ENCODE results near the gene BRCA2.
"Not testable (repeated sequence)": the region's sequence is repeated elsewhere in the genome, so short reads cannot be mapped to it uniquely, and the experiment has no call there.

BRCA2 gene

DNA sequence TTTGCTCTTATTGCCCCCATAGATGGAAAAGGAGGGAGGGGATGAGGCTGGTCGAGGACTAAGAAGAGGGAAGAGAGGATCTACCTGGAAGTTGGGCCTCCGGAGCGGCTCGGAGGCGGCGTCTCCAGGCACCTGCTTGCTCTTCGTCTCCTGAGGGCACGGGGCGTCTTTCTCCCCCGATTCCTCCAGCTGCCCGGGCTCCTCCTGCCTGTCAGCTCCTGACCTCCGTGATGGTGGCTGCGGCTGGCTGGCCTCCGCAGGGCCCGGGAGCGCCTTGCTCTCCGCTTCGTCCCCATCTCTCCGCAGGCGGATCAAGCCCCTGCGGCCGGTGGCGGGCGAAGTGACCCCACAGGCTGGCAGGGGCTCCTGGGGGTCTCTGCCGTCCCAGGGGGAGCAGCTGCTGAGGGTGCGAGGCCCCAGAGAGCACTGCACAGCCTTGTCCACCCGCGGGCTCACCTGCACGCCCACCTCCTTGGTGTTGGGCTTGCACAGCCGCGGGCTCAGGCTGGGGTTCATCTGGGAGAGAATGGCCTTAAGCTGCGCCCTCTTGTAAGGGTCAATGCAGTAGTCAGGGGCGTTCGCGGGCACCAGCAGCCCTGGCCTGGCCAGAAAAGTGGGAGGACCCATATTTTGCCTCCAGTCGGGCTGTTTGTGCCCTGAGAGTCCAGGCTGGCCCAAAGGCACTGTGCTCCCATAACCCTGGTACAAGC, 4.0 kb upstream of the BRCA2 start:
- DNase-seq (ENCODE audit: low read depth): no peak

DNA sequence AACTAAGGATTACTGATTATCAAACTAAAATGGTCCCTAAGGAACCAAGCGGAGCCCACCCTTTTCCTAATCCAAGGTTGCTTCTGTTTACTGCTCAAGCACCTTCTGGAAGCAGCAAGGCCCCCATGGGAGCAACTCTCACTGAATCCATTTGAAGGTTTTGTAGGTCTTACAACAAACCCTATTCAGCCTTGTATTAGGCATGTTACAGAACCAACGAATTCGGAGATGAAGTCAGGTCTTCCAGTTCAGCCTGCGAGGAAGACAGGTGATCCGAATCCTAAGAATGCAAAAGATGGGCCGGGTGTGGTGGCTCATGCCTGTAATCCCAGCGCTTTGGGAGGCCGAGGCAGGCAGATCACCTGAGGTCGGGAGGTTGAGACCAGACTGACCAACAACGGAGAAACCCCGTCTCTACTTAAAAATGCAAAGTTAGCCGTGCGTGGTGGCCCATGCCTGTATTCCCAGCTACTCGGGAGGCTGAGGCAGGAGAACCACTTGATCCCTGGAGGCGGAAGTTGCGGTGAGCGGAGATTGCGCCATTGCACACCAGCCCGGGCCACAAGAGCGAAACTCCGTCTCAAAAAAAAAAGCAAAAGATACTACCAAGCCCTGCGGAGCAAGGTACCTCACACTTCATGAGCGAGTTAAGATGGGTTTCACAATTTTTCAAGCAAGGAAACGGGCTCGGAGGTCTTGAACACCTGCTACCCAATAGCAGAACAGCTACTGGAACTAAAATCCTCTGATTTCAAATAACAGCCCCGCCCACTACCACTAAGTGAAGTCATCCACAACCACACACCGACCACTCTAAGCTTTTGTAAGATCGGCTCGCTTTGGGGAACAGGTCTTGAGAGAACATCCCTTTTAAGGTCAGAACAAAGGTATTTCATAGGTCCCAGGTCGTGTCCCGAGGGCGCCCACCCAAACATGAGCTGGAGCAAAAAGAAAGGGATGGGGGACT, 754 bp upstream of the BRCA2 start:
- DNase-seq (ENCODE audit: low read depth): no peak

- no peak for DNase-seq (ENCODE audit: low read depth)
These were observed 676 bp downstream of the BRCA2 start for GRCh38 chr13:32316028-32316339.

DNA sequence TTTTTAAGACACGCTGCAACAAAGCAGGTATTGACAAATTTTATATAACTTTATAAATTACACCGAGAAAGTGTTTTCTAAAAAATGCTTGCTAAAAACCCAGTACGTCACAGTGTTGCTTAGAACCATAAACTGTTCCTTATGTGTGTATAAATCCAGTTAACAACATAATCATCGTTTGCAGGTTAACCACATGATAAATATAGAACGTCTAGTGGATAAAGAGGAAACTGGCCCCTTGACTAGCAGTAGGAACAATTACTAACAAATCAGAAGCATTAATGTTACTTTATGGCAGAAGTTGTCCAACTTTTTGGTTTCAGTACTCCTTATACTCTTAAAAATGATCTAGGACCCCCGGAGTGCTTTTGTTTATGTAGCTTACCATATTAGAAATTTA, 1.2 kb downstream of the BRCA2 start:
- no peak for DNase-seq (ENCODE audit: low read depth)

GRCh38 chr13:32317716-32318465, 2.6 kb downstream of the BRCA2 start:
- no peak for DNase-seq (ENCODE audit: low read depth)

DNA sequence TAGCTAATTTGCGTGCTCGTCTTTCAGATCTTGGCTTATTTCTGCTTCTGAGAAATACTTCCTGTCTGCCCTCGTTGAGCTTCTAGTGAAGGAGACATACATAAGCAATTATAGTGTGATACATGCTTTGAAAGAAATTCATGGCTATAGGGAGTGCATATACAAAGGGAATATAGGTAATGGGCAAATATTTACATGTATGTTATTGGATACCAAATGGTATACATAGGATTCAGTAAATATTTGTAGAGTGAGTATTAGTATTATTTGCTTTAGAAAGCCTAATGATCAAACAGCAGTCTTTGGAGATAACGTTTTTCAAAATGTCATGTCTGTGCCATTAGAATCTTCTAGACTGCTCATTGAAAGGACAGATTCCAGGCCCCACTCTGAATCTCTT, 5.2 kb downstream of the BRCA2 start:
- no peak for DNase-seq (ENCODE audit: low read depth)

DNA sequence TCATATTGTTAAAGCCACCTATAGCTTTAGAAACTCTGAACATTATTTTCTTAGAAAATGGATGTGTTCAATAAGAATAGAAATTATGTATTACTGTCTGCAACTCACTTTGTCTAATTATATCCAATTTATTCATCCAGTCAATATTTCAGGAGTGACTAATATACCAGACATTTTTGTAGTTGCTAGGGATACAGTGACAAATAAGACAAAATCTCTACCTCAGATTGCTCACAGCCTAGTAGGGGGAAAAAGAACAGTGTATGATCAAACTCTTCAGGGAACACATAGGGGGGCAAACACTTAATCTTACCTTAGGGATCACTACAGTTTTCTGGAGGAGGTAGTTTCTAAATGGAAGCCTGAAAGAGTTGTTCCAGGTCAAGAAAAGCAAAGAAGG, 8.6 kb downstream of the BRCA2 start:
- no peak for DNase-seq (ENCODE audit: low read depth)

- DNase-seq (ENCODE audit: low read depth): no peak
These were observed 15.1 kb downstream of the BRCA2 start for GRCh38 chr13:32330441-32330840.

DNA sequence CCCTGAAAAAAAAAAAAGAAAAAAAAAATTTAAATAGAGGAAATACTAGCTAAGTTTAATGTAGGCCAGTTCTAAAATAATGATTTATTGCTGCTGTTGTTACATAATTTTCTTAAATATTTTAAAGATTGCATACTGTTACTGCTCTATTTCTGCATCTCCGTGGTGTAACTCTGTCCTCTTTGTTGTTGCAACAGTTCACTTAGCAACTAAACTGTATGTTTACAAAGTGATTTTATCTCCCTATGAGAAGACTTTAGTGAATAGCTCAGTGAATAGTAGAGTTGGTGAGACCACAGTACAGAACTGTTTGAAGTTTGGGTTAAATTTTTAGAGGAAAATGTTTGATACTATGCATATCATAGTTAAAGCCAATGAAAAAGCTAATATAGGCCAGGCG, 19.4 kb downstream of the BRCA2 start:
- DNase-seq (ENCODE audit: low read depth): no peak

DNA sequence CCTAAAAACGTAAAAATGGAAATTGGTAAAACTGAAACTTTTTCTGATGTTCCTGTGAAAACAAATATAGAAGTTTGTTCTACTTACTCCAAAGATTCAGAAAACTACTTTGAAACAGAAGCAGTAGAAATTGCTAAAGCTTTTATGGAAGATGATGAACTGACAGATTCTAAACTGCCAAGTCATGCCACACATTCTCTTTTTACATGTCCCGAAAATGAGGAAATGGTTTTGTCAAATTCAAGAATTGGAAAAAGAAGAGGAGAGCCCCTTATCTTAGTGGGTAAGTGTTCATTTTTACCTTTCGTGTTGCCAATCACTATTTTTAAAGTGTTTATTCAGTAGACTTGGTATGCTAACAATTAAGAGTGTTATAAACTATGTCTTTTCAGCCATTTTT, 25.6 kb downstream of the BRCA2 start:
- no peak for DNase-seq (ENCODE audit: low read depth)

DNA sequence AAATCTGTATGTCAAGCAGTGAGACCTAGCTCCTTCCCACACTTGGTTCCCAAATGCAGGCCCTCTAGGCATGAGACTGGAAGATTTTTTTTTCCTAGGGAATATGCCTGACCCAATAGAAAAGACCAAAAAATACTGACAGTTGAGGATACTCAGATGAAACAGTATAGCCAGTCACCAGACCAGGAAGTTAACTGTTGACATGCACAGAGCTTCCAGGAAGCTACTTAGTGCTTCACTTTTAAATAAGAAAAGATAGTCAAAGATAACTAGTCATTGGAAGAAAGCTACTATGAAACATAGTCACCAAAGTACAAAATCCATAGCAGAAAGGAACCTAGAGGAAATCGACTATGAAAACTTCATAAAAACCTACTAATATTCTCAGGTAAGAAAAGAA, 32.3 kb downstream of the BRCA2 start:
- DNase-seq (ENCODE audit: low read depth): no peak

DNA sequence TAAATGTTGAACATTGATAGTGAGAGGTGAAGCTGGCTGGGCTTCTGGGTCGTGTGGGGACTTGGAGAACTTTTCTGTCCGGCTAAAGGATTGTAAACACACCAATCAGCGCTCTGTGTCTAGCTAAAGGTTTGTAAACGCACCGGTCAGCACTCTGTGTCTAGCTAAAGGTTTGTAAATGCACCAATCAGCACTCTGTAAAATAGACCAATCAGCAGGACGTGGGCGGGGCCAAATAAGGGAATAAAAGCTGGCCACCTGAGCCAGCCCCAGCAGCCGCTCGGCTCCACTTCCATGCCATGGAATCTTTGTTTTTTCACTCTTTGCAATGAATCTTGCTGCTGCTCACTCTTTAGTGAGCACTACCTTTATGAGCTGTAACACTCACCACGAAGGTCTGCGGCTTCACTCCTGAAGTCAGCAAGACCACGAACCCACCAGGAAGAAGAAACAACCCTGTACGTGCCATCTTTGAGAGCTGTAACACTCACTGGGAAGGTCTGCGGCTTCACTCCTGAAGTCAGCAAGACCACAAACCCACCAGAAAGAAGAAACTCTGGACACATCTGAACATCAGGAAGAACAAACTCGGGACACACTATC, 35.6 kb downstream of the BRCA2 start:
- DNase-seq (ENCODE audit: low read depth): not testable (repeated sequence)

DNA sequence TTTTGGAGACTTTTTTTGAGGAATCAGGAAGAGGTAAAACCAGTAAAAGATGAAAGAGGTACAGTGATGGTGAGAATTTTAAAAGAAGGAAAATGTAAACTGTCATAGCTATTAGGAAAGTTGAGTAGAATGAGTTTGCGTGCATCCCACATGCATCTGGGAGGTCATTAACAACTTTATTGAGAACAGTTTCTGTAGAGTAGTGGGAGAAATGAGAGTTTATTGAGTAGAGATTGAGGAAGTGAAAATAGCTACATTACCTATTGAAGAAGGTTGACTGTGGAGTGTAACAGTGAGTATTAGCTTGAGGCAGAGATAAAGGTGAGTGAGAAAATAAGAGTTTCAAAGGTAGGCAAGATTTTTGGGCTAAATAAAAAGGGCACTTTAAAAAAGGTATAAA, 38.7 kb downstream of the BRCA2 start:
- no peak for DNase-seq (ENCODE audit: low read depth)

- not testable (repeated sequence) for DNase-seq (ENCODE audit: low read depth)
These were observed 40.6 kb downstream of the BRCA2 start for GRCh38 chr13:32355935-32356334.

- DNase-seq (ENCODE audit: low read depth): no peak
These were observed 47.3 kb downstream of the BRCA2 start for GRCh38 chr13:32362574-32362973.

DNA sequence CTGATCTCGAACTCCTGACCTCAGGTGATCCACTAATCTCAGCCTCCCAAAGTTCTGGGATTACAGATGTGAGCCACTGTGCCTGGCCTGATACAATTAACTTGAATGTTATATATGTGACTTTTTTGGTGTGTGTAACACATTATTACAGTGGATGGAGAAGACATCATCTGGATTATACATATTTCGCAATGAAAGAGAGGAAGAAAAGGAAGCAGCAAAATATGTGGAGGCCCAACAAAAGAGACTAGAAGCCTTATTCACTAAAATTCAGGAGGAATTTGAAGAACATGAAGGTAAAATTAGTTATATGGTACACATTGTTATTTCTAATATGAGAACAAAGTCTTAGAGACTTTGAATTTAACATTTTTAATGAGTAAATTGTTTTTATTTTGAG, 55.5 kb downstream of the BRCA2 start:
- no peak for DNase-seq (ENCODE audit: low read depth)

DNA sequence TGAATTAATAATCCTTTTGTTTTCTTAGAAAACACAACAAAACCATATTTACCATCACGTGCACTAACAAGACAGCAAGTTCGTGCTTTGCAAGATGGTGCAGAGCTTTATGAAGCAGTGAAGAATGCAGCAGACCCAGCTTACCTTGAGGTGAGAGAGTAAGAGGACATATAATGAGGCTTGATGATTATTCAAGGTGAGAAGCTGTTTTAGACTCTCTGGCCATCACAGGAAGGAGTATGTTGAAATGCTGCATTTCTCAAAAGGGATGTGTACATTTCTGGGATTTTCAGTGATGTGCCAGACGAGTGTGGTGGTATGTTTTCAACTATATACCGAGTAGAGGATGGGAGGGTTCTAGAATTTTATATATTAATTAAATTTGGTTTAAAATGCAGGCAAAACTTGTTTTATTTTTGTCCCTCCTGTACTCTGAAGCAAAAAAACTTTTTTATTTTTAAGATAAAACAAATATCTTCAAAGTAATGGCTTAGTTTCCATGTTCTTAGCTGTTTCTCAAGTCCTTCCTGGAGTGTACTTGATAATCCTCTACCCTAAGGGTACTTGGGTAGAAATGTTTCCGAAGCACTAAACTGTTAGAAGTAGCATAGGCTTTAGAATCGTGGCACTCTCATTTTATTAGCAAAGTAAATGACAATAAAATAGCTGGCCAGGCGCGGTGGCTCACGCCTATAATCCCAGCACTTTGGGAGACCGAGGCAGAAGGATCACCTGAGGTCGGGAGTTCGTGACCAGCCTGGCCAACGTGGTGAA, 61.5 kb downstream of the BRCA2 start:
- no peak for DNase-seq (ENCODE audit: low read depth)

- DNase-seq (ENCODE audit: low read depth): no peak
These were observed 62.7 kb downstream of the BRCA2 start for GRCh38 chr13:32378012-32378411.

DNA sequence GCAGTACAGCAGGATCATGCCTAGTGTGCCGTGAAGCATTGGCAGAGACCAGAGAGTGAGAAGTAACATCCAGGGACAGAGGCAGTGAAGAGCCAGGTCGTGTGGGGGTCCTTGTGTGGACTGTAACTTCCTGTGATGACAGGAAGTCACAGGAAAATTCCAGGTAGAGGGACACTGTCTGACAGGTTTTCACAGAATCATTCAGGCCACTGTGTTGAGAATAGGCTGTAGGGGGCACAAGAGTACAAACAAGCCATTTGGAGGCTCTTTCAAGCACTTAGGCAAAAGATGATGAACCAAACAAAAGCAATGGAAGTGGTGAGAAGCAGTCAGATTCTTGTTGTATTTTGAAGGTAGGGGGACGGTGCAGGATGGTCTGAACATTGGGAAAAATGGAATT, 66.2 kb downstream of the BRCA2 start:
- DNase-seq (ENCODE audit: low read depth): no peak

DNA sequence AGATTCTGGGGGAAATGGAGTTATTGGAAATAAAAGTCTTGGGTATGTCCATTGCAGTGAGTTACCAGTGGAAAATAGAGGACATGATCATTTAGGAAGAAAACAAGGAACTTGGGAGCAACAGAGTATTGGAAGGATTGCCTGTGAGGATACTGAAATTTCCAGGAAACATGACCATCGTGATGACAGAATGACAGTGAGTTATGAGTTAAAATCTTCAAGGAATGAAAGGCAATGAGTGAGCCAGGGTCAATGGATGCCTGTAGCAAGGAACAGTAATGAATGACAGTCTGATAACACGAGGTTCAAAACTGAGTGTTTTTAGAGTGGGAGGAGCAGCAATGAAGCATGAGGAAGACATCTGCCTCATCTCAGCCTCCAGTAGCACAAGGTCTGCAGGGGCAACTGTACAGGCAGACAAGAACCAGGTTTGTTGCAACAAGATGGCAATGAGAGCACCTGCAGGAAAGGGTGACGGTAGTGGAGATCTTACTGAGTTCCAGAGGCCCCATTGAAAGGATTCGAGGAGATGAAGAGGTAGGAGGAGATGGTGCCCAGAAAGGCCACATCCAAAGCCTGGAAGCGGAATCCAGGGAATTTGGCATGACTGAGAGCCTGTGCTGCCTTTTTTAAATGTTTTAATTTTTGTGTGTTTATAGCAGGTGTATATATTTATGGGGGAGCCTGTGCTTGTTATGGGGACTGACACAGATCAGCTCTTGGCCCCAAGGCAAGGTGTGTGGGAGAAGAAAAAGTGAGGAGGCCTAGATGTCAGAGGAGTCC, 68.7 kb downstream of the BRCA2 start:
- no peak for DNase-seq (ENCODE audit: low read depth)

- no peak for DNase-seq (ENCODE audit: low read depth)
These were observed 69.4 kb downstream of the BRCA2 start for GRCh38 chr13:32384702-32385101.

All from HS-5 (cell line).